Measurements from ENCODE around the gene GRK5. TPM values are rescaled to one million over a fixed set of nuclear protein-coding genes. Genes with fewer than 3 reads are reported as not detected.

GRK5 gene
- total RNA-seq, 1 donor from 2014 or later: 2.8 TPM

- peak overlapping the region; percentile 82 for H3K4me3 ChIP-seq (ENCODE audit: low read depth, low read length)
- no peaks in the 10 kb centered on the region for H3K36me3 ChIP-seq (ENCODE audit: control insufficient read depth, insufficient read depth, low read length)
- no peak for DNase-seq (ENCODE audit: low read depth)
- TF ChIP-seq CTCF (IDR thresholded peaks at IDR 0.05; ENCODE audit: insufficient read depth, low read length, poor library complexity, severe bottlenecking): no peak
- no peaks in the 10 kb centered on the region for H3K27me3 ChIP-seq (ENCODE audit: control insufficient read depth, insufficient read depth, low read length)
Observed at GRCh38 chr10:119166118-119166500, 41.3 kb upstream of the GRK5 start.

GRCh38 chr10:119166564-119166963 lies 40.8 kb upstream of the GRK5 start:
- TF ChIP-seq CTCF (IDR thresholded peaks at IDR 0.05; ENCODE audit: insufficient read depth, low read length, poor library complexity, severe bottlenecking): no peak
- no peaks in the 10 kb centered on the region for H3K36me3 ChIP-seq (ENCODE audit: control insufficient read depth, insufficient read depth, low read length)
- no peak overlapping the region for H3K4me3 ChIP-seq (ENCODE audit: low read depth, low read length)
- DNase-seq (ENCODE audit: low read depth): no peak
- H3K27me3 ChIP-seq (ENCODE audit: control insufficient read depth, insufficient read depth, low read length): no peaks in the 10 kb centered on the region

- no peak overlapping the region for H3K4me3 ChIP-seq (ENCODE audit: low read depth, low read length)
- no peak for DNase-seq (ENCODE audit: low read depth)
- no peaks in the 10 kb centered on the region for H3K27me3 ChIP-seq (ENCODE audit: control insufficient read depth, insufficient read depth, low read length)
- no peak for TF ChIP-seq CTCF (IDR thresholded peaks at IDR 0.05; ENCODE audit: insufficient read depth, low read length, poor library complexity, severe bottlenecking)
- peaks cover 2% of the 10 kb centered on the region for H3K36me3 ChIP-seq (ENCODE audit: control insufficient read depth, insufficient read depth, low read length)
Observed at GRCh38 chr10:119167041-119167440, 40.3 kb upstream of the GRK5 start.

GRCh38 chr10:119174109-119174508 lies 33.3 kb upstream of the GRK5 start:
- no peak for TF ChIP-seq CTCF (IDR thresholded peaks at IDR 0.05; ENCODE audit: insufficient read depth, low read length, poor library complexity, severe bottlenecking)
- Histone ChIP-seq H3K4me3 (ENCODE audit: low read depth, low read length) (no peak overlapping the region), H3K27me3 (ENCODE audit: control insufficient read depth, insufficient read depth, low read length) (no peaks in the 10 kb centered on the region), H3K36me3 (ENCODE audit: control insufficient read depth, insufficient read depth, low read length) (peaks cover 2% of the 10 kb centered on the region)
- no peak for DNase-seq (ENCODE audit: low read depth)

GRCh38 chr10:119176166-119176565 lies 31.2 kb upstream of the GRK5 start:
- no peak for DNase-seq (ENCODE audit: low read depth)

More at GRCh38 chr10:119176166-119176565, 31.2 kb upstream of the GRK5 start:
- Histone ChIP-seq H3K36me3 (ENCODE audit: control insufficient read depth, insufficient read depth, low read length) (peaks cover 2% of the 10 kb centered on the region), H3K27me3 (ENCODE audit: control insufficient read depth, insufficient read depth, low read length) (no peaks in the 10 kb centered on the region), H3K4me3 (ENCODE audit: low read depth, low read length) (no peak overlapping the region)
- no peak for TF ChIP-seq CTCF (IDR thresholded peaks at IDR 0.05; ENCODE audit: insufficient read depth, low read length, poor library complexity, severe bottlenecking)
